Spleen (tissue), 11 donors: ENCODE data around the gene IRAK1. TPM values are rescaled to one million over a fixed set of nuclear protein-coding genes. Genes with fewer than 3 reads are reported as not detected.

ENCODE experiments used
- DNase-seq: peaks from one replicate; pipeline ENCODE4 v3.0.0-alpha.2; 2020
- H3K27ac ChIP-seq, 8 donors: fragments of 200-600 bp; sonication (generic) in 7 of 8; 1 replicate in 4 of 8; 2 replicates in 4 of 8; pipeline versions ENCODE4 v1.5.0 to v1.8.0; 2016 to 2021; ENCODE audit warnings: inconsistent platforms in 4 of 8, mild to moderate bottlenecking in 4 of 8, moderate library complexity in 1 of 8
- H3K27me3 ChIP-seq, 7 donors: fragments of 200-600 bp; sonication (generic) in 6 of 7; replicated peaks in 1 of 7; 1 replicate in 4 of 7; 2 replicates in 3 of 7; pipeline versions ENCODE4 v1.5.0 to v1.8.0; 2016 to 2021; ENCODE audit warnings: inconsistent platforms in 3 of 7, mild to moderate bottlenecking in 1 of 7
- H3K36me3 ChIP-seq, 6 donors: fragments of 200-600 bp; sonication (generic) in 5 of 6; 1 replicate in 4 of 6; 2 replicates in 2 of 6; pipeline versions ENCODE4 v1.5.0 to v1.8.0; 2016 to 2021; ENCODE audit warnings: inconsistent platforms in 2 of 6
- H3K4me1 ChIP-seq, 6 donors: fragments of 200-600 bp; sonication (generic) in 5 of 6; 1 replicate in 3 of 6; 2 replicates in 3 of 6; pipeline versions ENCODE4 v1.5.0 to v1.8.0; 2016 to 2021; ENCODE audit warnings: inconsistent platforms in 3 of 6
- H3K4me3 ChIP-seq, 8 donors: fragments of 200-600 bp; sonication (generic) in 7 of 8; 1 replicate in 4 of 8; 2 replicates in 4 of 8; pipeline versions ENCODE4 v1.5.0 to v1.8.0; 2016 to 2021; ENCODE audit warnings: inconsistent platforms in 4 of 8, mild to moderate bottlenecking in 4 of 8, moderate library complexity in 2 of 8
- H3K9me3 ChIP-seq, 8 donors: fragments of 200-600 bp; sonication (generic) in 7 of 8; 1 replicate in 4 of 8; 2 replicates in 4 of 8; pipeline versions ENCODE4 v1.5.0 to v1.8.0; 2016 to 2021; ENCODE audit warnings: inconsistent platforms in 4 of 8
- CTCF ChIP-seq, 11 experiments: fragments of 200-600 bp in 7 of 11; fragments of 450-650 bp in 4 of 11; sonication (generic) in 4 of 11; IDR thresholded peaks in 8 of 11; conservative IDR thresholded peaks in 3 of 11; 1 replicate in 7 of 11; 2 replicates in 4 of 11; pipeline versions ENCODE4 v1.4.0 to v1.8.0; 2016 to 2021; ENCODE audit warnings: antibody characterized with exemption in 11 of 11, inconsistent platforms in 4 of 11, mild to moderate bottlenecking in 1 of 11
- POLR2A ChIP-seq, 3 donors: fragments of 450-650 bp; IDR thresholded peaks; one replicate each; pipeline ENCODE4 v1.5.1; 2017; ENCODE audit warnings: antibody characterized with exemption in 3 of 3, mild to moderate bottlenecking in 1 of 3
- POLR2AphosphoS5 ChIP-seq, 3 donors: sonication (generic); formaldehyde crosslinking; IDR thresholded peaks; one replicate each; pipeline ENCODE4 v1.5.1; 2017; ENCODE audit warnings: antibody characterized with exemption in 3 of 3
- WGBS, 5 donors: extraction: QIAGEN DNeasy Blood & Tissue Kit in 3 of 5; methylation state at CpG; one replicate each; pipeline versions ENCODE4 v1.1.5 to v1.1.7; 2013 to 2018; 5-methylcytosine and 5-hydroxymethylcytosine counted together
- intact Hi-C: fragments of 100-400 bp; cut with DNase I; formaldehyde crosslinking; loops from one replicate; pipeline ENCODE4 v1.15.0; 2023; ENCODE audit warnings: low total_unique reads
- polyA plus RNA-seq, 3 donors: library from polyadenylated mRNA; stranded (reverse); fragments of 200-250 nt; gene quantifications; one replicate each; pipeline ENCODE4 v1.2.1, GENCODE V29; 2013
- total RNA-seq, 7 donors: library from RNA; depleted of rRNA in 3 of 7; stranded (reverse); fragments of >200 nt in 3 of 7; fragmentation: NEBNext Ultra II Directional in 4 of 7; extraction: Animal tissue kit (Norgen Biotek cat#: 25700) in 4 of 7; gene quantifications; one replicate each; pipeline versions ENCODE4 v1.1.0 to v1.2.1, GENCODE V29; 2016 to 2021
- donor health status: healthy with polysubstance abuse.
- donor health status: DM: no; HTN: no; CAD: no; lungs with moderate emphysema.
- donor health status: DM: no; HTN: no; CAD: no.
- donor health status: Bipolar disorder and iron deficiency.
- donor health status: healthy.
- donor health status: DM: no; HTN: no; CAD: no.
- donor health status: DM: yes; HTN: yes; CAD: no.

IRAK1 gene
- total and polyA plus RNA-seq, 10 donors = 46.4 to 118 (median 90.0) TPM

DNA sequence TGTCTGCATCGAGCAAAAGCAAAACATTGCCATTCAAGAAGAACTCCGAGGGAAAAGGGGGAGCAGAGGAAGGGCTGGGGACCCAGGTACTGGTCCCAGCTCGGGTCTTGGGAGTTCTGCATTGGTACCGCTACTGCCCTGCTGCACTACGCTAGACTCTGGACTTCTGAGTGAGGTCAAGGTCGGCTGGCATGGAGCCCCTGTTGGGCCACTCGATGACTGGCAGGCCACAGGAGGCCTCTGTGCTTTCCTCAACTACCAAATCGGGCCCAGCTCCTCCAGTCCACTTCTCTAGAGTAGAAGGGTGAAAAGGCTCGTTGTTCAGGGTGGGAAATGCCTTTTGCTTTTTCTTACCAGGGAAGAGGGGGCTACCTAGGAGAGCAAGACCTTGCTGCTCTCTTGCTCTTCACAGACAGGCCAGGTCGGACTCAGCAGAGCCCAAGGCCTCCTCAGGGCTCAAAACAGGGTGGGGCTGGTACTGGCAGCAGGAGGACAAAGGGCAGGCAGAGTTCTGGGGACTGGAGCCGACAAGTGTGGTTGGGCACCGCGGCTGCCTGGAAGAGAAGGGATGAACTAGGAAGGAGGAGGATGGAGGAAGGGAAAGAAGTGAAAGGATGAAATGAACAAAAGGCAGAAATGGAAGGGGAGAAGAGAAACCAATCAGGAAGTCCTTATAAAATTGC is 8.9 kb upstream of the IRAK1 start:
- Histone ChIP-seq H3K27ac (peak overlapping the region in 2 of 8 donors; percentile 2 to 20), H3K9me3 (no peaks in the 10 kb centered on the region), H3K27me3 (peaks cover 0 to 4% (median 0%) of the 10 kb centered on the region in 7 donors), H3K4me1 (peaks cover 0 to 15% (median 6%) of the 10 kb centered on the region in 6 donors), H3K36me3 (peaks cover 0 to 91% (median 28%) of the 10 kb centered on the region in 6 donors), H3K4me3 (no peak overlapping the region)
- WGBS, 5 donors = 67 to 85% (median 78%) methylated on average over 8 to 13 of the region's 13 CpGs
- intact Hi-C loops = no loop called here
- TF ChIP-seq POLR2A (IDR thresholded peaks at IDR 0.05) = no peak
- no peak for TF ChIP-seq CTCF (IDR thresholded peaks at IDR 0.05 in 8 of 11, conservative IDR thresholded peaks at IDR 0.05 in 3 of 11)
- TF ChIP-seq POLR2AphosphoS5 (IDR thresholded peaks at IDR 0.05) = peak in 2 of 3 donors; percentile 16 to 18
- DNase-seq = peak; percentile 52

- H3K4me3 ChIP-seq = no peak overlapping the region
- no peak for DNase-seq
- peaks cover 0 to 15% (median 6%) of the 10 kb centered on the region in 6 donors for H3K4me1 ChIP-seq
- peaks cover 0 to 4% (median 0%) of the 10 kb centered on the region in 7 donors for H3K27me3 ChIP-seq
- intact Hi-C loops = no loop called here
- peaks cover 0 to 84% (median 26%) of the 10 kb centered on the region in 6 donors for H3K36me3 ChIP-seq
- 63 to 94% (median 71%) methylated on average over 1 of the region's 1 CpG for whole genome bisulfite sequencing, 5 donors
- no peak overlapping the region for H3K27ac ChIP-seq
- H3K9me3 ChIP-seq = no peaks in the 10 kb centered on the region
- TF ChIP-seq POLR2AphosphoS5 (IDR thresholded peaks at IDR 0.05) (no peak), CTCF (IDR thresholded peaks at IDR 0.05 in 8 of 11, conservative IDR thresholded peaks at IDR 0.05 in 3 of 11) (no peak), POLR2A (IDR thresholded peaks at IDR 0.05) (no peak)
Measured at GRCh38 chrX:154027986-154028385, 8.3 kb upstream of the IRAK1 start.

DNA sequence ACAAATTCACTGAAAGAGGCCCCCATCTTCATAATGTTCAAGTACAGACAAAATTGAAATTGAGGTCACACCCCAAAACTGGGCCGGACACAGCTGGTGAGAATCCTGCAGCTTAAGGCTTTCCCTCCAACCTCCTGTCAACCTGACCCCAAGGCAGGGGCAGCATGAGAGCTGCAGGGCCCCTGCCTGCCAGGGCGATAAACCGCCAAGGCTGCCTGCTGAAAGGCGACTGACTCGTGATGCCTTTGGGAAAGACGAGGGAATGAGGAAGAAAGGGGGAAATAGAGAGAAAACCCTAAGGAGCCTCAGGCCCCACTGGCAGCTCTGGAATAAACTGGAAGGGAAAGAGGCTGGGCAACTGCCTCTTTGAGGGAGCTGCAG is 7.3 kb upstream of the IRAK1 start:
- TF ChIP-seq POLR2A (IDR thresholded peaks at IDR 0.05) (no peak), POLR2AphosphoS5 (IDR thresholded peaks at IDR 0.05) (peak in 1 of 3 donors; percentile 10), CTCF (IDR thresholded peaks at IDR 0.05 in 8 of 11, conservative IDR thresholded peaks at IDR 0.05 in 3 of 11) (no peak)
- Histone ChIP-seq H3K27ac (no peak overlapping the region), H3K4me3 (no peak overlapping the region), H3K9me3 (no peaks in the 10 kb centered on the region), H3K36me3 (peaks cover 0 to 75% (median 23%) of the 10 kb centered on the region in 6 donors), H3K27me3 (no peaks in the 10 kb centered on the region), H3K4me1 (peaks cover 0 to 15% (median 6%) of the 10 kb centered on the region in 6 donors)
- 79 to 96% (median 85%) methylated on average over 6 of the region's 6 CpGs for WGBS, 5 donors
- intact Hi-C loops = no loop called here
- DNase-seq = peak; percentile 51
